Medulla oblongata (tissue), 1 donor: ENCODE measurements around the gene ART4.

ENCODE experiments used
- DNase-seq: peaks from one replicate; pipeline ENCODE4 v3.0.0-alpha.2; 2015; ENCODE audit errors: extremely low spot score

ART4 gene

GRCh38 chr12:14843425-14843887 lies at the start of gene ART4:
Gene ART4, minus strand, starts transcription at chr12:14843526. Its CDS starts 413 bp downstream, at chr12:14843113.
- no peak for DNase-seq

- peak; percentile 74 for DNase-seq
These were observed 49.6 kb upstream of the ART4 start for GRCh38 chr12:14892726-14893505.

- DNase-seq = no peak
These were observed 47.4 kb upstream of the ART4 start for GRCh38 chr12:14890701-14891100.

GRCh38 chr12:14886271-14886670 lies 42.9 kb upstream of the ART4 start:
- no peak for DNase-seq

- peak; percentile 62 for DNase-seq
These were observed 42.4 kb upstream of the ART4 start, which contains the start of gene MGP for GRCh38 chr12:14885718-14886221. Gene MGP, minus strand, starts transcription at chr12:14885854. Its CDS starts 63 bp downstream, at chr12:14885791.

GRCh38 chr12:14884458-14884878 lies 41.1 kb upstream of the ART4 start:
- peak; percentile 91 for DNase-seq

GRCh38 chr12:14883686-14884085 lies 40.4 kb upstream of the ART4 start:
- DNase-seq = no peak

- no peak for DNase-seq
These were observed 37.6 kb upstream of the ART4 start for GRCh38 chr12:14880890-14881453.

GRCh38 chr12:14879222-14879933 lies 36.1 kb upstream of the ART4 start:
- no peak for DNase-seq

- no peak for DNase-seq
These were observed 35.2 kb upstream of the ART4 start for GRCh38 chr12:14878488-14878887.

GRCh38 chr12:14876833-14877232 lies 33.5 kb upstream of the ART4 start:
- DNase-seq = no peak

- DNase-seq = no peak
These were observed 31.6 kb upstream of the ART4 start for GRCh38 chr12:14874882-14875281.

GRCh38 chr12:14873440-14874185 lies 30.3 kb upstream of the ART4 start:
- DNase-seq = no peak

GRCh38 chr12:14871886-14872285 lies 28.6 kb upstream of the ART4 start:
- DNase-seq = no peak

- DNase-seq = no peak
These were observed 27.9 kb upstream of the ART4 start for GRCh38 chr12:14871247-14871646.

- DNase-seq = no peak
These were observed 25.7 kb upstream of the ART4 start for GRCh38 chr12:14868916-14869506.

- DNase-seq = no peak
These were observed 17.2 kb upstream of the ART4 start for GRCh38 chr12:14860490-14860889.

GRCh38 chr12:14858513-14858912 lies 15.2 kb upstream of the ART4 start:
- no peak for DNase-seq

- DNase-seq = no peak
These were observed 11.4 kb upstream of the ART4 start for GRCh38 chr12:14854586-14855183.

GRCh38 chr12:14853961-14854360 lies 10.6 kb upstream of the ART4 start:
- DNase-seq = no peak

GRCh38 chr12:14852880-14853279 lies 9.6 kb upstream of the ART4 start:
- DNase-seq = no peak
